IMR-90 (cell line): ENCODE measurements around the gene FADS6.

Experiments
- FOS ChIP-seq: fragments of 150-350 bp; IDR thresholded peaks from 2 replicates; pipeline ENCODE4 v1.6.1; 2016; ENCODE audit warnings: low read depth, low read length
- MXI1 ChIP-seq: IDR thresholded peaks from 2 replicates; pipeline ENCODE4 v1.6.1; 2012; ENCODE audit warnings: low read depth, mild to moderate bottlenecking, low read length, moderate library complexity, borderline replicate concordance
- TF ChIP-seq, protein P1 (sequence below): conservative IDR thresholded peaks from 2 replicates; pipeline ENCODE4 v1.5.1; 2012; ENCODE audit warnings: mild to moderate bottlenecking, low read depth, low read length, improper control_type of control experiment

- TF ChIP-seq, protein P1, sequence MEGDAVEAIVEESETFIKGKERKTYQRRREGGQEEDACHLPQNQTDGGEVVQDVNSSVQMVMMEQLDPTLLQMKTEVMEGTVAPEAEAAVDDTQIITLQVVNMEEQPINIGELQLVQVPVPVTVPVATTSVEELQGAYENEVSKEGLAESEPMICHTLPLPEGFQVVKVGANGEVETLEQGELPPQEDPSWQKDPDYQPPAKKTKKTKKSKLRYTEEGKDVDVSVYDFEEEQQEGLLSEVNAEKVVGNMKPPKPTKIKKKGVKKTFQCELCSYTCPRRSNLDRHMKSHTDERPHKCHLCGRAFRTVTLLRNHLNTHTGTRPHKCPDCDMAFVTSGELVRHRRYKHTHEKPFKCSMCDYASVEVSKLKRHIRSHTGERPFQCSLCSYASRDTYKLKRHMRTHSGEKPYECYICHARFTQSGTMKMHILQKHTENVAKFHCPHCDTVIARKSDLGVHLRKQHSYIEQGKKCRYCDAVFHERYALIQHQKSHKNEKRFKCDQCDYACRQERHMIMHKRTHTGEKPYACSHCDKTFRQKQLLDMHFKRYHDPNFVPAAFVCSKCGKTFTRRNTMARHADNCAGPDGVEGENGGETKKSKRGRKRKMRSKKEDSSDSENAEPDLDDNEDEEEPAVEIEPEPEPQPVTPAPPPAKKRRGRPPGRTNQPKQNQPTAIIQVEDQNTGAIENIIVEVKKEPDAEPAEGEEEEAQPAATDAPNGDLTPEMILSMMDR = no peak
- 0 out of 2 replicates have a peak, but pooled peaks have one; percentile 25 for TF ChIP-seq MXI1
- no peak for TF ChIP-seq FOS
Measured at GRCh38 chr17:74872313-74873036, 21.0 kb downstream of the FADS6 start, which contains the start of gene FDXR.
